NCI-H2196 treated with DMSO at 0.1 percent for 48 hours (cell line): ENCODE data around the gene EFCAB8.
A peak's percentile ranks its signal among the peaks of the same experiment; 100 is the strongest.

Source experiments
- DNase-seq: peaks from one replicate; lab custom pipeline; 2025; ENCODE audit not compliant: unreplicated experiment; lab: John Stamatoyannopoulos, UW

EFCAB8 gene

GRCh38 chr20:32858701-32859372 is at the start of gene EFCAB8:
Gene EFCAB8 (plus strand): TSS chr20:32858923. CDS start chr20:32863793, 4,870 bp downstream.
- DNase-seq = no peak

GRCh38 chr20:32809907-32810306 is 48.8 kb upstream of the EFCAB8 start:
- no peak for DNase-seq

GRCh38 chr20:32810941-32811340 is 47.8 kb upstream of the EFCAB8 start:
- DNase-seq = no peak

- DNase-seq = no peak
Observed at GRCh38 chr20:32811886-32812285, 46.8 kb upstream of the EFCAB8 start.

- DNase-seq = peak; percentile 60
Observed at GRCh38 chr20:32819992-32820697, 38.6 kb upstream of the EFCAB8 start.

- DNase-seq = no peak
Observed at GRCh38 chr20:32820698-32821377, 37.9 kb upstream of the EFCAB8 start.

- no peak for DNase-seq
Observed at GRCh38 chr20:32822225-32822624, 36.5 kb upstream of the EFCAB8 start.

GRCh38 chr20:32823078-32823477 is 35.6 kb upstream of the EFCAB8 start:
- DNase-seq = no peak

GRCh38 chr20:32823737-32824588 is 34.8 kb upstream of the EFCAB8 start:
- no peak for DNase-seq

GRCh38 chr20:32828029-32828680 is 30.6 kb upstream of the EFCAB8 start:
- DNase-seq = no peak

- DNase-seq = no peak
Observed at GRCh38 chr20:32829311-32830005, 29.3 kb upstream of the EFCAB8 start.

GRCh38 chr20:32830437-32830836 is 28.3 kb upstream of the EFCAB8 start:
- no peak for DNase-seq

GRCh38 chr20:32831982-32832381 is 26.7 kb upstream of the EFCAB8 start:
- no peak for DNase-seq

GRCh38 chr20:32832664-32833063 is 26.1 kb upstream of the EFCAB8 start:
- DNase-seq = no peak

GRCh38 chr20:32834972-32835371 is 23.8 kb upstream of the EFCAB8 start:
- DNase-seq = no peak

- no peak for DNase-seq
Observed at GRCh38 chr20:32837157-32837556, 21.6 kb upstream of the EFCAB8 start.

- DNase-seq = no peak
Observed at GRCh38 chr20:32839227-32839981, 19.3 kb upstream of the EFCAB8 start.

- no peak for DNase-seq
Observed at GRCh38 chr20:32839982-32840285, 18.8 kb upstream of the EFCAB8 start.

- no peak for DNase-seq
Observed at GRCh38 chr20:32841174-32841573, 17.5 kb upstream of the EFCAB8 start.

GRCh38 chr20:32841632-32842031 is 17.1 kb upstream of the EFCAB8 start:
- DNase-seq = no peak
